ENCODE measurements around the gene SLC25A47.

DNA sequence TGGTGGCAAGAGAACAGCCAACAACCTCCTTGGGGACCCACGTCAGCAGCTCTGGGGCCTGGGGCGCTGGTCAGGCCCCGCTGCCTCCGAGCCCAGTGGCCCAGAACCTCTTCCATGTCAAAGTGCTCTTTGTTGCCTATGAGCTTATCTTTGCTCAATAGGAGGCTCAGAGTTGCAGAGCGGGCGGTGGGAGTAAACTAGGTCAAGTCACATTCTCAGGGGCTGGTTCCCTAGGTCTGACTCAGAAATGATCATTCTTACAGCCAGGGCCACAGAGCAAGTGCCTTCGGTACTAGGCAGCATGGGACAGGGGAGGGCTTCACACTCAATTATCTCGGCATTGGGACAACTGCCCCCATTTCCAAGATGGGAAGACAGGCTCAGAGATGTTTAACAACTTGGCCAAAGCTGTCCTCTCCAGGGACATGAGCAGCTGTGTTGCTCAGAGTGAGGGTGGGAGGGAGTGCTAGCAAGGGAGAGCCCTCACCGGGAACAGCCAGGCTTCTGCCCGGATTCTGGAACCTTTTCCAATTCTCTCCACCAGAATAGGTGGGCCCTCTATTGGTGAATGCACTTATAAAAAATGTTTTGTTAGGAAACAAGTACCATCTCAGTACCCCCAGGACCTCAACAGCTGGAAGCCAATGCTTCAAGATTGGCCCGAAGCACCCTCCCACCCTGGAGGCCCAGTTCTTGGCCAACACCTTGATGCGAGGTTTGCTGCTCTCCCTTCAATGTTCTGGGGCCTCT, 28.8 kb upstream of the SLC25A47 start:
- TF ChIP-seq, protein P1, sequence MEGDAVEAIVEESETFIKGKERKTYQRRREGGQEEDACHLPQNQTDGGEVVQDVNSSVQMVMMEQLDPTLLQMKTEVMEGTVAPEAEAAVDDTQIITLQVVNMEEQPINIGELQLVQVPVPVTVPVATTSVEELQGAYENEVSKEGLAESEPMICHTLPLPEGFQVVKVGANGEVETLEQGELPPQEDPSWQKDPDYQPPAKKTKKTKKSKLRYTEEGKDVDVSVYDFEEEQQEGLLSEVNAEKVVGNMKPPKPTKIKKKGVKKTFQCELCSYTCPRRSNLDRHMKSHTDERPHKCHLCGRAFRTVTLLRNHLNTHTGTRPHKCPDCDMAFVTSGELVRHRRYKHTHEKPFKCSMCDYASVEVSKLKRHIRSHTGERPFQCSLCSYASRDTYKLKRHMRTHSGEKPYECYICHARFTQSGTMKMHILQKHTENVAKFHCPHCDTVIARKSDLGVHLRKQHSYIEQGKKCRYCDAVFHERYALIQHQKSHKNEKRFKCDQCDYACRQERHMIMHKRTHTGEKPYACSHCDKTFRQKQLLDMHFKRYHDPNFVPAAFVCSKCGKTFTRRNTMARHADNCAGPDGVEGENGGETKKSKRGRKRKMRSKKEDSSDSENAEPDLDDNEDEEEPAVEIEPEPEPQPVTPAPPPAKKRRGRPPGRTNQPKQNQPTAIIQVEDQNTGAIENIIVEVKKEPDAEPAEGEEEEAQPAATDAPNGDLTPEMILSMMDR (IDR thresholded peaks at IDR 0.05) = no peak
- no peak for TF ChIP-seq TCF7L2 (IDR thresholded peaks at IDR 0.05; ENCODE audit: low read depth, low read length)
- no peak for TF ChIP-seq POLR2AphosphoS5 (IDR thresholded peaks at IDR 0.05; ENCODE audit: low read depth, low read length)
